GM19467 (cell line): Measurements from ENCODE around the gene CTBP2.

Experiments used
- ATAC-seq: cut with Tn5 transposase; IDR thresholded peaks from one replicate; pipeline ENCODE4 v1.9.1; 2021; ENCODE audit warnings: mild to moderate bottlenecking, moderate library complexity; ENCODE audit not compliant: unreplicated experiment

The CTBP2 gene

GRCh38 chr10:125159932-125160855 is at the start of gene CTBP2:
Gene CTBP2 (minus strand): TSS chr10:125160563.
- ATAC-seq: no peak

DNA sequence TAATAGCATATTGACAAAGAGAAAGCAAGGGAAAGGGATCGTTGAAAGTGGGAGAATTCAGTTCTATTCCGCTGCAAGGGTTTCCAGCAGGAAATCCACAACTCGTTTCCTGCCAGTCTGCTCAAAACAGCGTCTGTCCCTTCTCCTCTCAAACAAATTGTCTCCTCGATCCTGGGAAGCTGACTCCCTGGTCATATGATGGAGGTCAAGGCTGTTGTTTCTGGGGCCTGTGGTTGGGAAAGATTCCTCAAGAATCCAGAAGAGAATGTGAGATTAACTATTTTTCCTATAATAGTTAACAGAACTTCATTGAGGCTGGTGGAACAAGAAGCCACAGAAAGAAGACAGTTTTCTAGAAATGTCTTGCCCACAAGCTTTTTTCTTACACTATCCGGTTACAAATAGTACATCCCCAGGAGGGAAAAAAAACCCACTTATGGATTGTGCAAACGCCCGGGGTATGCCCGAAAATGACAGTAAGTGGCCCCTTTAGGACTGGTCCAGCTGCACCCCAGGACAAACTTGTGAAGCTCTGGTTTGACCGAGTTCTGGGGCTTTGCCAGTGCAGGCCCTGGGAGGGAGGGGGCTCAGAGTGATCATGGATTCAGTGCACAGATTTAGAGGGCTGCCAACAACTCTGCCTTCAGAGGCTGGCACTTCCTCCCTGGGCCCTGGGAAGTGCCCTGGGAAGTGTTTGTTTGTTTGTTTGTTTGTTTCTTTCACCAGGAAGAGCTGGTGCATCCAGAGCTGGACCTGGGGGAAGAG is 49.4 kb upstream of the CTBP2 start:
- ATAC-seq: no peak

DNA sequence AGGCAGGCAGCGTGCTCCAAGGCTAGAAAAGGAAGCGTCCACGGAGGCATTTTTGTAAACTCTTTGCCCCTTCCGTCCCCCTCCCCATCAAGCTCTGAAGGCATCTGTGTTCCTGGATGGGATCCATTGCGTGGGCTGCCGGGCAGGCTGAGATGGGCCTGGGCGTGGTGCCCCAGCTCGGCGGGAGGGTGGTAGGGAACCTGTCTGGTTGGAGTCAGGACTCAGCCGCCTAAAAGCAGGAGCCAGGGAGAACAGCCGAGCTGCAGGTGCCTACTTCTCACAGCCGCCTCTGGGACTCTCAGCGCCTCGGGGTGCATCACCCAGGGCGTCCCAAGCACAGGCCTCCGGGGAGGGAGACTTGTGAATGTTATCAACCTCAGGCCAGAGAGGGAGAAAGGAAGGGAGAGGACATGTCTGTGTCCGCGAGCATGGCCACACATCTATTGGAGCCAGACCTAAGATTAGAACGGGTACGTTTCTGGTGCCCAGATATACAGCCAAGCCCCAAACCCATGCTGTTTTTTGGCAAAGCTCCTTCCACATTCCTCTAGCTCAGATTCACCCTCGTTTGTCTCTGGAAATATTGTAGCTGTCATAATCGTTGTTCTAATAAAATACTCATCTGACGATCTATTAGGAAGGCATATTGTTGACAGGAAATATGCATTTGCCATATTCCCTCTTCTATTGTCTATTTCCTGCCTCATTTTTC is 48.6 kb upstream of the CTBP2 start:
- no peak for ATAC-seq

DNA sequence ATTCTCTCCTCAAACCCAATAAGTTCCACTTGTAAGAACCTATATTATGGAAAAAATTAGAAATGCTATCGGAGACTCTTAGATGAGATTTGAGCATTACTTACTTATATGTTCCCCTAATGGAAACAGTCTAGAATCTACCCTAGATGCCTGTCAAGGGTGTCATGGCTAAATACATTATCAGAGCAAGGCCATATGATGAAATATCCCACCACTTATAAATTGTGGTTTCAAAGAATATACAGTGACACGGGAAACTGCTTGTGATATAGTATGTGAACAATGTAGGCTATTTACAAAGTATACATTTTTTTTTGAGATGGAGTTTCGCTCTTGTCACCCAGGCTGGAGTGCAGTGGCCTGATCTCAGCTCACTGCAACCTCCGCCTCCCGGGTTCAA is 46.3 kb upstream of the CTBP2 start:
- ATAC-seq: no peak

DNA sequence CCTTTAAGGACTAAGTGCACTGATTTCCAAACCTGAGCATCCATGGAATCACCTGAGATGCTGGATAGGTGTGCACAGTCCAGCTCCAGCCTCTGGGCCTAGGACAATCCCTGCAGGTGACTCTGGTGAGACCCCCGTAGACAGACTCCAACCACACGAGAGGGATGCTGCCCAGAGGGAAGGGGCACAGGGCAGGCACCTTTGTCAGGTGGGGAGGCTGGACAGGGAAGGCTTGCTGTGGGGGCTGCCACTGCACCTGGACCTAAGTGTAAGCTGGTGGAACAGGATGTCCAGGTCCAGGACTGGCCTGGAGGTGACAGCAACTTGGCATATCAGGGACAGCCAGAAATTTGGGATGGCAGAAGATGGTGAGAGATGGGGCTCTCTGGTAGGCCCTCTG is 45.1 kb upstream of the CTBP2 start:
- no peak for ATAC-seq

DNA sequence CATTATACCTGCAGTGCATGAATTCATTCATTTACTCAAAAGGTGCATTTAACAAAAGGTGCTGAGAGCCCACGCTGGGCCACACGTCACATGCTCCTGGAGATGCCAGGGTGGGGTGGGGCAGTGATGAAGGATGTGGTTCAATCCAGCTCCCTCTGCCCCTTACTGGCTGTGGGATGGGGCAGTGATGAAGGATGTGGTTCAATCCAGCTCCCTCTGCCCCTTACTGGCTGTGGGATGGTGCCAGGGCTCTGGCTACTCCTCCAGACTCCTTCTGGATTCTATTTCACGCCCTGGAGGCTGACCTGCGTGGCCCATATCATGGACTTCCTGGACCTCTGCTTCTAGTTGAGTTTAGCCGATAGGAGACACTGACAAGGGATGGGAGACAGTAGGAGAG is 44.0 kb upstream of the CTBP2 start:
- ATAC-seq: no peak

DNA sequence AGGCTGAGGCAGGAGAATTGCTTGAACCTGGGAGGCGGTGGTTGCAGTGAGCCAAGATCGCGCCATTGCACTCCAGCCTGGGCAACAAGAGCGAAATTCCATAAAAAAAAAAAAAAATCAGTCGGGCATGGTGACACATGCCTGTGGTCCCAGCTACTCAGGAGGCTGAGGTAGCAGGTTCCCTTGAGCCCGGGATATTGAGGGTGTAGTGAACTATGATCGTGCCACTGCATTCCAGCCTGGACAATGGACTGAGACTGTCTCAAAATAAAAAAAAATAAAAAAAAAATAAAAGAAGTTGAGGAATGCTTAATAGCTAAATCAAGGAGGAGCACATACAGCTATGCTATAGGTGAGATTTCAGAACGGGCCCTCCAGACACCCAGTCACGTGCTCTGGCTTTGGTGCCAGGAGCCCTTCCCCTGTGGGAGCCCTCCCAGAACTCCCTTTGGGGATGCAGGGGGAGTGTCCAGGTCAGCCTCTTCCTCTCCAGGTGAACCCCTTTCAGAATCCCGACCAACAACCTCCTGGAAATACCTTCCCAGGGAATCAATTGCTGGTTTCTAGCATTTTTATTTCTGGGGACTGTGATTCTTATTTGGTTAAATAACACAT is 42.9 kb upstream of the CTBP2 start:
- no peak for ATAC-seq

DNA sequence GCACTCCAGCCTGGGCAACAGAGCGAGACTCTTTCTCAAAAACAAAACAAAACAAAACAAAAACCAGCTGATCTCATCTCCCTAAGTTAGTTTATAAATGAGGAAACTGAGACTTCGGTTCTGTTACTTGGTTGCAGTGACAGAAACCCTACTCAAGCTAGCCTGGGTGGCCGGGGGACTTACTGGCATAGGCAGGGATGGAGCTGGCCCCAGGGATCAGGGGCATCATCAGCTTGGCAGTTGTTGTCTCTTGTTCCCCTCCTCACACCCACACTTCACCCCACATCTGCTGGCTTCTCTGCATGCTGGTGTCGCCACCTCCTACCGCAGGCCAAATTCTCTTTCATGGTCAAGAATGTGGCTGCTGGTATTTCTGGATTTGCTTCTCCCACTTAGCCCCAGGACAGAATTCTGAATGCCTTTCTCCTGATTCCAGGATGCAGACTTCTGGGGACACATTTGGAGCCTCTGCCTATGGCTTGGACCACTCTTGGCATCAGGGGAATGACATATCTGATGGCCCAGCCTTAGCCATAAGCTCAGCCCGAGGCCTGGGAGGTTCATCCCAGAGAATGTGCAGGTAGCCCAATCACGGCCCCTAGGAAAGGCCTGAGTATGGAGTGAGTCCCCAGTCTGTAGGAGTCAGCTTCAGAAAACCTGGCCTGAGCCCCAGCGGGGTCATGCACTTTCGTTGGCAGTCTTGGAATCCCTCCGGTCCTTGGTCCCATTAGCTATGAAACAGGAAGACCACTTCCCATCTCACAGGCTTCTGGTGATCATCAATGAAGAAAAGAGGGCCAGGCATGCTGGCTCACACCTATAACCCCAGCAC is 41.6 kb upstream of the CTBP2 start:
- ATAC-seq: no peak

- peak; percentile 66 for ATAC-seq
These were observed 40.8 kb upstream of the CTBP2 start for GRCh38 chr10:125201108-125201524.

- no peak for ATAC-seq
These were observed 40.0 kb upstream of the CTBP2 start for GRCh38 chr10:125200396-125200795.

- ATAC-seq: no peak
These were observed 38.9 kb upstream of the CTBP2 start for GRCh38 chr10:125199270-125199669.

- no peak for ATAC-seq
These were observed 34.5 kb upstream of the CTBP2 start for GRCh38 chr10:125194814-125195213.

- ATAC-seq: no peak
These were observed 33.0 kb upstream of the CTBP2 start for GRCh38 chr10:125193306-125193877.

DNA sequence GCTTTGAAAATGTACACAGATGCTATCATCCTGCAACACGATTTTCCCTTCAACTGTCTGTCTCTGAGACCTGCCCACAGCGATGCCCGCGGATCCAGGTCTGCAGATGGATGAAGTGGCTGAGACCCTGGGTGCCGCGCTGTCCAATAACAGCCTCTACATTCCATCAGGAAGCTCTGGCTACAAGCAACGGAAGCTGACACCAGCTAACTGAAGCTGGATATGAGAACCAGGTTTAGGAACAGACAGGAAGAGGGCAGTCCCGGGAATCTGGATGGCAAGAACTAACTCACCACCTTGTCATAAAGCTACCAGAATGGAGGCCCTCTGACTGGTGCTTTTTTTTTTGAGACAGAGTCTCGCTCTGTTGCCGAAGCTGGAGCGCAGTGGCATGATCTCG is 32.3 kb upstream of the CTBP2 start:
- ATAC-seq: no peak

GRCh38 chr10:125192005-125192404 is 31.6 kb upstream of the CTBP2 start:
- ATAC-seq: no peak

GRCh38 chr10:125190946-125191345 is 30.6 kb upstream of the CTBP2 start:
- no peak for ATAC-seq

DNA sequence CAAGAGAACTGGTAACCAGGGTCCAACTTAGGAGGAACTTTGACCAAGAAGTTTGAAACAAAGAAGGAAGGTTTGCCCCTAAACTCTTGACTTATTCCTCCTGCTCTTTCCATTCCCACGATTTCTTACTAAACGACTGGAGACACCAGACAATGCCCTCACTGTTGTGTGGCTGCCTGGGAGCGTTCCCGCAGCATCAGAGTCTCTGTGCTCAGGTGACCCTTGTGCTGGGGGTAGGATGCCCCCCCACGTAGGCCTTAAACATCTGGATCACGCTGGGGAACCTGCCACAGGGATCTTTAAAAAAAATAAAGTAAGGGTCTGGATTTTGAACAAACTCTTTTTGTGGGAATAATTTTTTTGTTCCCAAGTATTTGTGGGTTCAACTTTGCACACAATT is 30.1 kb upstream of the CTBP2 start:
- ATAC-seq: no peak

DNA sequence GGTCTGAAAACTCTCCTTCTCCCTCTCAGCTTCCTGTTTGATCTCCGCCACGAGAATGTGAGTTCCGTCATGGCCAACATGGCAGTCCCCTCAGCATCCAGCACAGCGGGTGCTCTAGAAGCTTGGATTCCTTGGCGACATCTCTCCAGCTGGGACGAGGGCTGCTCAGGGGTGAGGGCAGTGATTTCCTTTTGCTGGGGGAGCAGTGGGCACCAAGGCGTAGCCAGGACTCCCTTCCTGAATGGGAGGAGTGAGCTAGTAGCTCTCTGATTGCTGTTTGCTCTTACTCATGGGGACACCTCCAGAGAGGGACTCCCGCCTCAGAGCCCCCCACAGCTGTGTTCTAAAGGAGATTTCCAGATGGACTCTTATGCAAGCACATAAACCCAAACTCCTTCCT is 28.8 kb upstream of the CTBP2 start:
- no peak for ATAC-seq

DNA sequence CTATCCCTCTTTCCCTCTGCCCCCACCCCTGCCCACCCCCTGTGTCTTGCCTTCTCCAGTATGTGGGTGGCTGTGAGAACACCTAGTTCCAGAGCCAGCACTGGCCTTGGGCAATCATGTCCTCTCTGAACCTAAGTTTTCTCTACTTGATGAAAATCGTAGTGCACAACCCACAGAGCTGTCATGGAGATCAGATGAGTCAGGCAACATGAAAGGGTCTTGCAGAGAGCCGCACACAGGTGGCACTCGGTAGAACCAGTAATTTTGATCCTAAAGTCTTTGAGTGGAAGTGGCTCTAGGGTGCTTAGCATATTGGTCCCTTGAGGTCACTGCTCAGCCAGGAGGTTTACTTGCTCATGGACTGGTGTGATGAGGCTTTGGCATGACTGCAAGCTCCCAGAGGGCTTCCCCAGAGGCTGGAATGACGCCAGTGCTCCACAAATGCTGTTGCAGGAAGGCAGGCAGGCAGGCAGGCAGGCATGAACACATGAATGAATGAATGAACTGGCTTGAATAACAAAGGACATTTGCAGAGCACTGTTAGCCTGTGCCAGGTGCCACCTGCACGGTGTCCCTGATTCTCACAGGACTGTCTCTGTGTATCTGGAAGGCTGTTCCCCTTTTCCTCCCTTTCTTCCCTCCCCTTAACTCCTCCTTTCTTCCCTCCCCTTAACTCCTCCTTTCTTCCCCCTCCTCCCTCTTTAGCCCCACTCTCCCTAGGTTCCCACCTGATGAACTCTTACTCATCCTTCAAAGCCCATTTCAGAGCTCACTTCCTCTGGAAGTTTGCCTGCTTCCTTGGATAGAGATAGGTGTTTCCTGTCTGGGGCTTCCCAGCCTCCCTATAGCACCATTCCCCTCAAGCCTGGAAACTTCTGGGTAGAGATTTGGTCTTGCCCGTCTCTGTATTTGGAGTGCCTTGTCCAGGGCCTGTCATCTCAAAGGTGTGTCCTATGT is 27.2 kb upstream of the CTBP2 start:
- no peak for ATAC-seq
